K562 treated with DMSO at 1 percent for 24 hours (cell line): Measurements from ENCODE around the gene PCDHGB3. TPM values are rescaled to one million over a fixed set of nuclear protein-coding genes. Genes with fewer than 3 reads are reported as not detected.

Experiments
- total RNA-seq: library from RNA; unstranded; fragments of 300-600 nt; gene quantifications from 2 replicates; pipeline ENCODE4 v1.2.3, GENCODE V29; 2022; ENCODE audit warnings: low read depth; ENCODE audit not compliant: insufficient read depth

PCDHGB3 gene
- total RNA-seq, 1 experiment from 2014 or later, result 0.56 TPM

GRCh38 chr5:141407790-141408505 is 37.9 kb downstream of the PCDHGB3 start, which contains the start of gene PCDHGB6:
Gene PCDHGB6 (plus strand): TSS chr5:141408021. CDS start chr5:141408203, 182 bp downstream.

GRCh38 chr5:141412854-141413539 is 43.0 kb downstream of the PCDHGB3 start, which contains the start of gene PCDHGA10:
Gene PCDHGA10 (plus strand): TSS chr5:141412987. CDS start chr5:141413176, 189 bp downstream.

GRCh38 chr5:141417494-141418172 is 47.6 kb downstream of the PCDHGB3 start, which contains the start of gene PCDHGB7:
Gene PCDHGB7 (plus strand): TSS chr5:141417677. CDS start chr5:141417860, 183 bp downstream.

GRCh38 chr5:141420855-141421488 is 50.9 kb downstream of the PCDHGB3 start, which contains the start of gene PCDHGA11:
Gene PCDHGA11 (plus strand): TSS chr5:141421051. CDS start chr5:141421228, 177 bp downstream.

Other genes with a start within 250 kb of the PCDHGB3 start
- 0.08 TPM in 1 of 2 replicates, not detected in the other for gene PCDHB4, start 248.4 kb upstream of the PCDHGB3 start, total RNA-seq
- 0.23 TPM in 1 of 2 replicates, not detected in the other for gene PCDHB5, start 235.0 kb upstream of the PCDHGB3 start, total RNA-seq
- not detected in 2 replicates for gene PCDHB6, start 220.2 kb upstream of the PCDHGB3 start, total RNA-seq
- 0.06 TPM in 1 of 2 replicates, not detected in the other for gene PCDHB7, start 197.6 kb upstream of the PCDHGB3 start, total RNA-seq
- 0.09 TPM in 1 of 2 replicates, not detected in the other for gene PCDHB8, start 192.5 kb upstream of the PCDHGB3 start, total RNA-seq
- gene PCDHB16, start 187.9 kb upstream of the PCDHGB3 start, total RNA-seq, result not detected in 2 replicates
- not detected in 2 replicates for gene PCDHB9, start 183.1 kb upstream of the PCDHGB3 start, total RNA-seq
- gene PCDHB10, start 177.9 kb upstream of the PCDHGB3 start, total RNA-seq, result not detected in 2 replicates
- 0.13 TPM in 1 of 2 replicates, not detected in the other for gene PCDHB11, start 170.6 kb upstream of the PCDHGB3 start, total RNA-seq
- not detected in 2 replicates for gene PCDHB12, start 161.5 kb upstream of the PCDHGB3 start, total RNA-seq
- 0.16 and 0.22 TPM in 2 replicates for gene PCDHB13, start 156.3 kb upstream of the PCDHGB3 start, total RNA-seq
- 0.21 TPM in 1 of 2 replicates, not detected in the other for gene PCDHB14, start 146.9 kb upstream of the PCDHGB3 start, total RNA-seq
- gene PCDHB15, start 124.8 kb upstream of the PCDHGB3 start, total RNA-seq, result 0.35 and 0.52 TPM in 2 replicates
- gene SLC25A2, start 66.2 kb upstream of the PCDHGB3 start, total RNA-seq, result not detected in 2 replicates
- gene TAF7, start 49.5 kb upstream of the PCDHGB3 start, total RNA-seq, result 95.8 and 97.2 TPM in 2 replicates
- 0.16 and 0.29 TPM in 2 replicates for gene PCDHGA1, start 39.7 kb upstream of the PCDHGB3 start, total RNA-seq
- gene PCDHGA2, start 31.5 kb upstream of the PCDHGB3 start, total RNA-seq, result 0.54 and 0.63 TPM in 2 replicates
- 0.50 and 0.89 TPM in 2 replicates for gene PCDHGA3, start 26.4 kb upstream of the PCDHGB3 start, total RNA-seq
- 0.43 and 0.52 TPM in 2 replicates for gene PCDHGB1, start 20.1 kb upstream of the PCDHGB3 start, total RNA-seq
- gene PCDHGA4, start 15.2 kb upstream of the PCDHGB3 start, total RNA-seq, result 0.52 and 1.2 TPM in 2 replicates
- 0.51 and 0.63 TPM in 2 replicates for gene PCDHGB2, start 10.2 kb upstream of the PCDHGB3 start, total RNA-seq
- gene PCDHGA5, start 6.1 kb upstream of the PCDHGB3 start, total RNA-seq, result 0.22 and 0.44 TPM in 2 replicates
- 0.27 and 0.39 TPM in 2 replicates for gene PCDHGA6, start 3.6 kb downstream of the PCDHGB3 start, total RNA-seq
- gene PCDHGA7, start 12.5 kb downstream of the PCDHGB3 start, total RNA-seq, result 0.37 TPM in 2 replicates
- gene PCDHGB4, start 17.5 kb downstream of the PCDHGB3 start, total RNA-seq, result 0.12 and 0.16 TPM in 2 replicates
- 0.43 and 0.49 TPM in 2 replicates for gene PCDHGA8, start 22.4 kb downstream of the PCDHGB3 start, total RNA-seq
- 0.42 and 0.75 TPM in 2 replicates for gene PCDHGB5, start 27.7 kb downstream of the PCDHGB3 start, total RNA-seq
- gene PCDHGA9, start 32.5 kb downstream of the PCDHGB3 start, total RNA-seq, result 0.17 TPM in 1 of 2 replicates, not detected in the other
- gene PCDHGB6, start 37.8 kb downstream of the PCDHGB3 start, total RNA-seq, result 0.16 and 0.27 TPM in 2 replicates
- gene PCDHGA10, start 42.7 kb downstream of the PCDHGB3 start, total RNA-seq, result 0.07 TPM in 1 of 2 replicates, not detected in the other
- not detected in 2 replicates for gene PCDHGB7, start 47.4 kb downstream of the PCDHGB3 start, total RNA-seq
- gene PCDHGA11, start 50.8 kb downstream of the PCDHGB3 start, total RNA-seq, result 0.15 TPM in 1 of 2 replicates, not detected in the other
- 0.06 TPM in 1 of 2 replicates, not detected in the other for gene PCDHGA12, start 60.3 kb downstream of the PCDHGB3 start, total RNA-seq
- gene PCDHGC3, start 105.7 kb downstream of the PCDHGB3 start, total RNA-seq, result not detected in 2 replicates
- gene PCDHGC4, start 114.8 kb downstream of the PCDHGB3 start, total RNA-seq, result not detected in 2 replicates
- not detected in 2 replicates for gene PCDHGC5, start 118.8 kb downstream of the PCDHGB3 start, total RNA-seq
- 160 and 183 TPM in 2 replicates for gene DIAPH1, start 248.8 kb downstream of the PCDHGB3 start, total RNA-seq